Measurements from ENCODE around the gene SLFN5.
"Not testable (repeated sequence)": the region's sequence is repeated elsewhere in the genome, so short reads cannot be mapped to it uniquely, and the experiment has no call there.

Gene SLFN5

GRCh38 chr17:35242158-35242804, 591 bp upstream of the SLFN5 start:
- peak; percentile 75 for DNase-seq (ENCODE audit: low read depth)

DNA sequence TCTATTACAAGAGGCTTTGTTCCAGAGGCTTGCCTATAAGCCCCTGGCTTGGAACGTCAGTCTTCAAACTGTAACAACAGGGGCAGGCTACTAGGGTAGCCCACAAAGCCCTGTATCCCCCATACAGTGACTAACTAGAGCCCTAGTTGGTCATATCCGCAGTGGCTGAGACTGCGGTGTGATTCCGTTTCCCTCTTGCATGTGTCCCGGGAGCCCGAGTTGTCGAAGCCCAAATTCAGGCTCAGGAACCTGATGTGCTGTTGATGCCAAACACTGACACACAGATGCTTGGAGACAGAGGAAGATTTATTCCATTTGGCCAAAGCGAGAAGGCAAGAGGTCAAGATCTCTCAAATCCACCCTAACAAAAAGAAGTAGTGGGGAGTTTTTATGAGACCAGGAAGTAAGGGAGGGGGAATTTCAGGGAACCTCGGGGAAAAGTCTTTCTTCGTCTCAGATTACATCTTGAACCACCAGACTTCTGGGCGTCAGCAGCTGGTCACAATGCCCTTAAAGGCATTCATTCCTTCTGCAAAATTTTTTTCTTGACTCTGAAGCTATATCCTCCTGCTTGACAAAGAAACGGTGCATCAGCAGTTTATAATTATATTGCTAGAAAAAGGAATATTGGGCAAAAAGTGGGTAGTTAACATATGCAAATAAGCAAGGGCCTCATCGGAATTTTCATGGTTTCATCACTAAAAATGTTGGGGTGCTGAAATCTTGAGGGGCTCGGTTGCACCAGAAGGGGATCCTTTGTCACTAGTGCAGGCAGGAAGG, 879 bp downstream of the SLFN5 start:
- DNase-seq (ENCODE audit: low read depth), result peak; percentile 37

DNA sequence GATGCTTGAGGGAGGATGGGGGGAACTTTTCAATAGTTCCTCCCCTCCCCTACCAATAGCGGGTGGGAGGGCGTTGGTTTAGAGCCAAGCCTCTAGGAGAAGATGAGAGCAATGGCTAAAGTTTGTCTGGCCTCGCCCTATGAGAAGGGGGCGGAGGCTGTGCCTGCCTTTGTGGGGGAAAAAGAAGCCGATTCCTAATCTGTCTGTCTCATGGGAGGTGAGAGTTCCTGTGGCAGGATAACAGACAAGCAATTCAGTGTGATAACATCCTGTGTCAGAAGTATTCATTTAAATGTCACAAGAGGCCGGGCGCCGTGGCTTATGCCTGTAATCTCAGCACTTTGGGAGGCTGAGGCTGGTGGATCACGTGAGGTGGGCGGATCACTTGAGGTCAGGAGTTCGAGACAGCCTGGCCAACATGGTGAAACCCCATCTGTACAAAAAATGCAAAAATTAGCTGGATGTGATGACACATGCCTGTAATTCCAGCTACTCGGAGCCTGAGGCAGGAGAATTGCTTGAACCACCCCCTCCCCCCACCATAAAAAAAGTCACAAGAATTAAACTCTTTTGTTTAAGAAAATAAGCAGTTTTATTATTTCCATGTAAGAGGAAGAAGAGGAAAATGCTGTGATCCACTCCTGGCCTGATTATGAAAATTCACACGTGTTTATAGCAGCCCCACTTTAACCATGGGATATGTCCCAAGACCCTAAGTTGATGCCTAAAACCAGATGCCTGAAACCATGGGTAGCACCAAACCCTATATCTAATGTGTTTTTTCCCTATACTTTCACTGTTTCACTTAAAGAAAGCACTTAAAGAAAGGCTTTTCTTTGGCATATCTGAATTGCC, 1.7 kb downstream of the SLFN5 start:
- peak; percentile 70 for DNase-seq (ENCODE audit: low read depth)

DNA sequence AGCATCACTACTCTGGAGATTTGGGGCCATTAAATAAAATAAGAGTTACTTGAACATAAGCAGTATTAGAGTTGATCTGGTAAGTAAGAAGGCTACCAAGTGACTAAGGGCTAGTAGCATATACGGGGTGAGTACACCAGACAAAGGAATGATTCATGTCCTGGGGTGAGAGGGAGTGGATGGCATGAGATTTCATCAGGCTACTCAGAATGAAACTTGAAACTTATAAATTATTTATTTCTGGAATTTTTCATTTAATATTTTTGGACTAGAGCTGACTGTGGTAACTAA, 2.3 kb downstream of the SLFN5 start:
- no peak for DNase-seq (ENCODE audit: low read depth)

- DNase-seq (ENCODE audit: low read depth), result no peak
These were observed 9.8 kb downstream of the SLFN5 start for GRCh38 chr17:35252651-35253050.

- DNase-seq (ENCODE audit: low read depth), result no peak
These were observed 11.4 kb downstream of the SLFN5 start for GRCh38 chr17:35254107-35254773.

DNA sequence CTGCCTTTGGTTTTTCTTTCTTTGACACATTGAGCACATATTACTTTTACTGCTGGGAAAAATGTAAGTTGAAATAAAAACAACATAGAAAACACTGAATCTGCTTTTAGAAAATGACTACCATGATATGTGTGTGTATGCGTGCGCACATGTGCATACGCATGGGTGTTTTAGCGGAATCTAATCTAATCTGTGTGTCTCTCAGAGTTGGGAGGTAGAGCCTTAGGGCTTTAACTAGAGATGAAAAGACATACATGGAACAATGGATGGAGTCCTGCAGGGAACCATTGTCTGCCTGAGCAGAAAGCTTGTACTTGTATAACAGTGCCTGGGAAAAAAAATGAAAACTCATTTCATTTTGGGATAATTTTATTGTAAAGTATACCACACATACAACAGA, 12.4 kb downstream of the SLFN5 start:
- DNase-seq (ENCODE audit: low read depth), result no peak

GRCh38 chr17:35256629-35257028, 13.8 kb downstream of the SLFN5 start:
- DNase-seq (ENCODE audit: low read depth), result no peak

DNA sequence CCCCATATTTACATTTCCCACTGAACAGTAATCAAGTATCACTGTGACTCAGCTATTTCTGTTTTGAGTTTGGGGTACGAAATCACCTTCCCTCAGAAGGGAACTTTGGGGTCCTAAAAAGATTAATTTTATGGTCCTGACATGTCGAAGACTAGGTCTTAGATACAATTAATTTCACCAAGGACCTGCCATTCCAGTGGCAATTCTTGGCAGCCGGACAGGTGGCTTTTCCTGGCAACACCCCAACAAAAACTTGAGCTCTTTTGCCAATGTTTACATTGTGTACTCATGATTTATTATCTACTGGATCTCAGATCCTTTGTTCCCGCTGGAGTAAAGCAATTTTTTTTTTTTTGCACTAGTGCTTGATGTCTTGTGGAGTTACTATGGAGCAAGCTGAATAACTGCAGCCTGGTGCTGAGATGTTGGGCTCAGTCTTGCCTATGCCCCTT, 14.4 kb downstream of the SLFN5 start:
- no peak for DNase-seq (ENCODE audit: low read depth)

DNA sequence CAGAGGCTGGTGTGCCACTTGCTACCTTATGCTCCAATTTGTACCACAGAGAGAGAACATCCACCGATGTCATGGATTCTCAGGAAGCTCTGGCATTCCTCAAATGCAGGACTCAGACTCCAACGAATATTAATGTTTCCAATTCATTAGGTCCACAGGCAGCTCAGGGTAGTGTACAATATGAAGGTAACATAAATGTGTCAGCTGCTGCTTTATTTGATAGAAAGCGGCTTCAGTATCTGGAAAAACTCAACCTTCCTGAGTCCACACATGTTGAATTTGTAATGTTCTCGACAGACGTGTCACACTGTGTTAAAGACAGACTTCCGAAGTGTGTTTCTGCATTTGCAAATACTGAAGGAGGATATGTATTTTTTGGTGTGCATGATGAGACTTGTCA, 16.1 kb downstream of the SLFN5 start:
- no peak for DNase-seq (ENCODE audit: low read depth)

DNA sequence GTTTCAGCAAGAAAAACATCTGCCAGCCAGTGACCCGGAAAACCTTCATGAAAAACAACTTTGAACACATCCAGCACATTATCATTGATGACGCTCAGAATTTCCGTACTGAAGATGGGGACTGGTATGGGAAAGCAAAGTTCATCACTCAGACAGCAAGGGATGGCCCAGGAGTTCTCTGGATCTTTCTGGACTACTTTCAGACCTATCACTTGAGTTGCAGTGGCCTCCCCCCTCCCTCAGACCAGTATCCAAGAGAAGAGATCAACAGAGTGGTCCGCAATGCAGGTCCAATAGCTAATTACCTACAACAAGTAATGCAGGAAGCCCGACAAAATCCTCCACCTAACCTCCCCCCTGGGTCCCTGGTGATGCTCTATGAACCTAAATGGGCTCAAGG, 22.2 kb downstream of the SLFN5 start:
- DNase-seq (ENCODE audit: low read depth), result no peak

GRCh38 chr17:35265566-35266141, 22.8 kb downstream of the SLFN5 start:
- no peak for DNase-seq (ENCODE audit: low read depth)

- not testable (repeated sequence) for DNase-seq (ENCODE audit: low read depth)
These were observed 31.5 kb downstream of the SLFN5 start for GRCh38 chr17:35274167-35275066.

DNA sequence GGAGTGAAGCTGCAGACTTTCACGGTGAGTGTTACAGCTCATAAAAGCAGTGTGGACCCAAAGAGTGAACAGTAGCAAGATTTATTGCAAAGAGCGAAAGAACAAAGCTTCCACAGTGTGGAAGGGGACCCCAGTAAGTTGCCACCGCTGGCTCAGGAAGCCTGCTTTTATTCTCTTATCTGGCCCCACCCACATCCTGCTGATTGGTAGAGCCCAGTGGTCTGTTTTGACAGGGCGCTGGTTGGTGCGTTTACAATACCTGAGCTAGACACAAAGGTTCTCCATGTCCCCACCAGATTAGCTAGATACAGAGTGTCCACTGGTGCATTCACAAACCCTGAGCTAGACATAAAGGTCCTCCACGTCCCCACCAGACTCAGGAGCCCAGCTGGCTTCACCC, 35.6 kb downstream of the SLFN5 start:
- DNase-seq (ENCODE audit: low read depth), result not testable (repeated sequence)

GRCh38 chr17:35278876-35279275, 36.0 kb downstream of the SLFN5 start:
- not testable (repeated sequence) for DNase-seq (ENCODE audit: low read depth)

DNA sequence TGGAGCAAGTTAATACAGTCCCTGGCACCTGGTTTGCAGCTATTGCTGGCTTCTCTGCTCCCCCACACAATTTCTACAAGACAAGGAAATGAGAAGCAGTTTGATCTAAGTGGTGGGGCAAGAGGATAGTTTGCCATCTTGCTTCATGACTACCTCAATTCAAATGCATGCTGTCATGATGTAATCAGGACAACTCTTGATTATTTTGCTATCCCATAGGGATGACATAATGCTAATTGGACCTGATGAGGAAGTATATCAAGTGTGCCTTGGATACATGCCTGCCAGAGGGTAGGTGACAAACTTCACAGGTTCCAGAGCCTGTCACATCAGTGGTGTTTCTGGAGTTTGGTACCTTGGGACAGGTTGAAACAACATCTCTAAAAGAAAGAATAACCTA, 40.9 kb downstream of the SLFN5 start:
- no peak for DNase-seq (ENCODE audit: low read depth)

- DNase-seq (ENCODE audit: low read depth), result no peak
These were observed 42.1 kb downstream of the SLFN5 start for GRCh38 chr17:35284955-35285354.

GRCh38 chr17:35286120-35286781, 43.4 kb downstream of the SLFN5 start:
- no peak for DNase-seq (ENCODE audit: low read depth)

GRCh38 chr17:35287286-35287811, 44.5 kb downstream of the SLFN5 start:
- DNase-seq (ENCODE audit: low read depth), result no peak

DNA sequence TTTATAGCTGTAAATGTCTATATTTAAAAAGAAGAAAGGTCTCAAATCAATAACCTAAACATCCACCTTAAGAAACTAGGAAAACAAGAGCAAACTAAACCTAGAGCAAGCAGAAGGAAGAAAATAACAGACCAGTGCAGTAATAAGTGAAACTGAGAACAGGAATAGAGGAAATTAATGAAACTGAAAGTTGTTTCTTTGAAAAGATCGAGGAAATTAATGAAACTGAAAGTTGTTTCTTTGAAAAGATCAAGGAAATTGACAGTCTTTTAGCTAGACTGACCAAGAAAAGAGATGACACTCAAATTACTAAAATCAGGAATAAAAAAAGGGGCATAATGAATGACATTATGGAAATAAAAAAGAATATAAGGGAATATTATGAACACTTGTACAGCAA, 46.4 kb downstream of the SLFN5 start:
- DNase-seq (ENCODE audit: low read depth), result no peak
